Hepatocyte (in vitro differentiated cells): Measurements from ENCODE around the gene CFD. TPM values are rescaled to one million over a fixed set of nuclear protein-coding genes. Genes with fewer than 3 reads are reported as not detected.
A peak's percentile ranks its signal among the peaks of the same experiment; 100 is the strongest.
"Not testable (repeated sequence)": the region's sequence is repeated elsewhere in the genome, so short reads cannot be mapped to it uniquely, and the experiment has no call there.

ENCODE experiments used
- DNase-seq: peaks from one replicate; pipeline ENCODE4 v3.0.0-alpha.2; 2016; ENCODE audit warnings: low spot score
- H2AFZ ChIP-seq: fragments of 200-600 bp; sonication (generic); 2 replicates; pipeline ENCODE4 v1.6.0; 2016; ENCODE audit warnings: antibody characterized with exemption, mild to moderate bottlenecking
- H3K27ac ChIP-seq: fragments of 200-600 bp; sonication (generic); 2 replicates; pipeline ENCODE4 v1.5.1; 2016; ENCODE audit warnings: mild to moderate bottlenecking
- H3K27me3 ChIP-seq: fragments of 200-600 bp; sonication (generic); 2 replicates; pipeline ENCODE4 v1.6.1; 2016
- H3K36me3 ChIP-seq: fragments of 200-600 bp; sonication (generic); replicated peaks from 2 replicates; pipeline ENCODE4 v1.5.1; 2016; ENCODE audit warnings: low read depth; ENCODE audit not compliant: insufficient read depth
- H3K4me1 ChIP-seq: fragments of 200-600 bp; sonication (generic); 2 replicates; pipeline ENCODE4 v1.5.1; 2016; ENCODE audit warnings: mild to moderate bottlenecking, moderate library complexity; ENCODE audit not compliant: insufficient read depth
- H3K4me2 ChIP-seq: fragments of 200-600 bp; sonication (generic); 2 replicates; pipeline ENCODE4 v1.6.0; 2016
- H3K4me3 ChIP-seq: fragments of 200-600 bp; sonication (generic); 2 replicates; pipeline ENCODE4 v1.5.1; 2016; ENCODE audit warnings: mild to moderate bottlenecking
- H3K79me2 ChIP-seq: fragments of 200-600 bp; sonication (generic); 2 replicates; pipeline ENCODE4 v1.6.0; 2017; ENCODE audit warnings: mild to moderate bottlenecking
- H3K9me2 ChIP-seq: fragments of 200-600 bp; sonication (generic); replicated peaks from 2 replicates; pipeline ENCODE4 v1.6.0; 2017; ENCODE audit warnings: mild to moderate bottlenecking; ENCODE audit not compliant: insufficient read depth
- H3K9me3 ChIP-seq: fragments of 200-600 bp; sonication (generic); 2 replicates; pipeline ENCODE4 v1.5.1; 2016; ENCODE audit warnings: low read depth, mild to moderate bottlenecking
- H4K20me1 ChIP-seq: fragments of 200-600 bp; sonication (generic); 2 replicates; pipeline ENCODE4 v1.6.0; 2016; ENCODE audit warnings: mild to moderate bottlenecking; ENCODE audit not compliant: insufficient read depth, poor library complexity, severe bottlenecking
- EZH2 ChIP-seq: fragments of 200-600 bp; sonication (generic); IDR thresholded peaks from 2 replicates; pipeline ENCODE4 v1.6.1; 2016; ENCODE audit warnings: antibody characterized with exemption, mild to moderate bottlenecking, borderline replicate concordance
- EZH2phosphoT487 ChIP-seq: fragments of 200-600 bp; sonication (generic); IDR thresholded peaks from one replicate; pipeline ENCODE4 v1.6.1; 2018; ENCODE audit warnings: antibody characterized with exemption, mild to moderate bottlenecking, low read depth, moderate library complexity; ENCODE audit not compliant: unreplicated experiment, severe bottlenecking
- WGBS: methylation state at CpG from one replicate; pipeline ENCODE4 v1.1.6; 2016; ENCODE audit warnings: low lambda C conversion rate; ENCODE audit errors: missing lambda C conversion rate; 5-methylcytosine and 5-hydroxymethylcytosine counted together
- polyA plus RNA-seq: library from polyadenylated mRNA; unstranded; fragments of >200 nt; fragmentation: Nextera tagmentation; extraction: Ambion mirVana; gene quantifications from 2 replicates; pipeline ENCODE4 v1.2.1, GENCODE V29; 2016
- total RNA-seq: library from RNA; depleted of rRNA; stranded (reverse); fragments of >200 nt; gene quantifications from 2 replicates; pipeline ENCODE4 v1.2.3, GENCODE V29; 2014
- TF ChIP-seq, protein P1 (sequence below): fragments of 200-600 bp; sonication (generic); IDR thresholded peaks from 2 replicates; pipeline ENCODE4 v1.5.1; 2016; ENCODE audit warnings: antibody characterized with exemption, mild to moderate bottlenecking; ENCODE audit not compliant: poor library complexity

Gene CFD
- total and polyA plus RNA-seq, 2 experiments from 2014 or later: 3.3 to 8.2 TPM

DNA sequence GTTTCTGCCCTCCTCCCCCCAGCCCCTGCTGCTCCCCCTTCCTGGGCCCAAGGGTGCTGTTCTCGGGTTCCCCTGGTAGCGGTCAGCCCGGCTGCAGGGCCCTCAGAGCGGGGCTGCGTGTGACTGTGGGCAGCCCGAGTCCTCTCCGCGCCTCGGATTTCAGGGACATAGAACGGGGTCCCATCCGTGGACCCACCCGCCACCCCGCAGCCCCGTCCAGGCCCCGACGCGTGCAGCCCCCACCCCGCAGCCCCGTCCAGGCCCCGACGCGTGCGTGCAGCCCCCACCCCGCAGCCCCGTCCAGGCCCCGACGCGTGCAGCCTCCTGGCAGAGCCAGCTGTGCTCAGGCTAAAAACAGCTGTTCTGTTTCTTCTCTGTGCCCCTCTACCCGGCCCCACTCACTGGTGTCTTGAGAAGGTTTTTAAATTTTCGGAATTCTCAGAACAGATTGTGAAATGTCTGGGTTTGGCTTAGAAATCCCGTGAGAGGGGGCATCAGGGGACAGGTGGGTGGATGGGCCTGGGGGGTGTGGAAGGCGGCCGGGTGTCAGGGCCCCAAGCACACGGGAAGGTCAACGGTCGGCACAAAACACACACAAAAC lies 24.2 kb upstream of the CFD start:
- peak; percentile 16 for DNase-seq
- no peak for TF ChIP-seq EZH2phosphoT487
- TF ChIP-seq, protein P1, sequence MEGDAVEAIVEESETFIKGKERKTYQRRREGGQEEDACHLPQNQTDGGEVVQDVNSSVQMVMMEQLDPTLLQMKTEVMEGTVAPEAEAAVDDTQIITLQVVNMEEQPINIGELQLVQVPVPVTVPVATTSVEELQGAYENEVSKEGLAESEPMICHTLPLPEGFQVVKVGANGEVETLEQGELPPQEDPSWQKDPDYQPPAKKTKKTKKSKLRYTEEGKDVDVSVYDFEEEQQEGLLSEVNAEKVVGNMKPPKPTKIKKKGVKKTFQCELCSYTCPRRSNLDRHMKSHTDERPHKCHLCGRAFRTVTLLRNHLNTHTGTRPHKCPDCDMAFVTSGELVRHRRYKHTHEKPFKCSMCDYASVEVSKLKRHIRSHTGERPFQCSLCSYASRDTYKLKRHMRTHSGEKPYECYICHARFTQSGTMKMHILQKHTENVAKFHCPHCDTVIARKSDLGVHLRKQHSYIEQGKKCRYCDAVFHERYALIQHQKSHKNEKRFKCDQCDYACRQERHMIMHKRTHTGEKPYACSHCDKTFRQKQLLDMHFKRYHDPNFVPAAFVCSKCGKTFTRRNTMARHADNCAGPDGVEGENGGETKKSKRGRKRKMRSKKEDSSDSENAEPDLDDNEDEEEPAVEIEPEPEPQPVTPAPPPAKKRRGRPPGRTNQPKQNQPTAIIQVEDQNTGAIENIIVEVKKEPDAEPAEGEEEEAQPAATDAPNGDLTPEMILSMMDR: no peak
- TF ChIP-seq EZH2: no peak
- H3K27me3 ChIP-seq: no peaks in the 10 kb centered on the region

GRCh38 chr19:840519-841206 lies 18.8 kb upstream of the CFD start, which contains the start of gene PRTN3:
PRTN3 (plus strand) TSS chr19:840999; CDS start chr19:841009, 10 bp downstream.
- Histone ChIP-seq H3K36me3 (no peaks in the 10 kb centered on the region), H3K79me2 (no peaks in the 10 kb centered on the region), H3K4me1 (peaks cover 10% of the 10 kb centered on the region), H4K20me1 (no peaks in the 10 kb centered on the region), H2AFZ (no peak within 1 kb of the TSS), H3K4me2 (no peak within 1 kb of the TSS), H3K9me2 (no peaks in the 10 kb centered on the region), H3K4me3 (no peak within 1 kb of the TSS), H3K27ac (no peak within 1 kb of the TSS), H3K27me3 (peaks cover 21% of the 10 kb centered on the region), H3K9me3 (no peaks in the 10 kb centered on the region)
- no peak for DNase-seq
- TF ChIP-seq, protein P1: no peak
- no peak for TF ChIP-seq EZH2phosphoT487
- TF ChIP-seq EZH2: no peak
- WGBS: 81% methylated on average over 19 of the region's 24 CpGs

More for the DNA sequence above, 24.2 kb upstream of the CFD start:
- no peaks in the 10 kb centered on the region for H3K9me3 ChIP-seq
- no peak overlapping the region for H3K27ac ChIP-seq
- H3K36me3 ChIP-seq: no peaks in the 10 kb centered on the region
- H3K4me1 ChIP-seq: no peaks in the 10 kb centered on the region
- WGBS: 77% methylated on average over 14 of the region's 36 CpGs
- no peak overlapping the region for H2AFZ ChIP-seq
- H4K20me1 ChIP-seq: no peaks in the 10 kb centered on the region
- H3K4me3 ChIP-seq: no peak overlapping the region
- H3K9me2 ChIP-seq: no peaks in the 10 kb centered on the region
- no peak overlapping the region for H3K4me2 ChIP-seq
- H3K79me2 ChIP-seq: no peaks in the 10 kb centered on the region

GRCh38 chr19:842802-843179 lies 16.7 kb upstream of the CFD start:
- not testable (repeated sequence) for H2AFZ ChIP-seq, H3K9me3 ChIP-seq, DNase-seq, H3K9me2 ChIP-seq, H4K20me1 ChIP-seq, H3K4me1 ChIP-seq, H3K79me2 ChIP-seq, H3K4me3 ChIP-seq, H3K36me3 ChIP-seq, H3K27ac ChIP-seq, H3K4me2 ChIP-seq
- H3K27me3 ChIP-seq: peaks cover 27% of the 10 kb centered on the region
- WGBS: 91% methylated on average over 7 of the region's 7 CpGs

- TF ChIP-seq EZH2 (peak; percentile 37), EZH2phosphoT487 (no peak)
- WGBS: 27% methylated on average over 16 of the region's 46 CpGs
- Histone ChIP-seq H3K4me3 (no peak overlapping the region), H3K4me2 (peak overlapping the region; percentile 82), H4K20me1 (no peaks in the 10 kb centered on the region), H3K4me1 (peaks cover 10% of the 10 kb centered on the region), H3K9me3 (no peaks in the 10 kb centered on the region), H3K27me3 (peaks cover 27% of the 10 kb centered on the region), H3K36me3 (no peaks in the 10 kb centered on the region), H2AFZ (no peak overlapping the region), H3K27ac (no peak overlapping the region), H3K9me2 (no peaks in the 10 kb centered on the region), H3K79me2 (no peaks in the 10 kb centered on the region)
- peak; percentile 61 for DNase-seq
These were observed 16.2 kb upstream of the CFD start for GRCh38 chr19:843180-843835.
